PFSK-1 (cell line): Measurements from ENCODE around the gene EME2.
A peak's percentile ranks its signal among the peaks of the same experiment; 100 is the strongest.

Experiments
- FOXP2 ChIP-seq: optimal IDR thresholded peaks from 2 replicates; pipeline ENCODE3; 2011; ENCODE audit warnings: borderline replicate concordance, control low read depth, inconsistent platforms; ENCODE audit not compliant: insufficient read depth; ENCODE audit errors: extremely low read length, extremely low read depth
- POLR2AphosphoS5 ChIP-seq: IDR thresholded peaks from 2 replicates; pipeline ENCODE4 v1.6.1; 2012; ENCODE audit warnings: low read depth, mild to moderate bottlenecking, control low read depth, low read length, moderate library complexity
- SIN3A ChIP-seq: IDR thresholded peaks from 2 replicates; pipeline ENCODE4 v1.6.1; 2012; ENCODE audit warnings: mild to moderate bottlenecking, low read length, moderate library complexity, borderline replicate concordance; ENCODE audit not compliant: insufficient read depth
- TAF1 ChIP-seq: IDR thresholded peaks from 2 replicates; pipeline ENCODE4 v1.6.1; 2012; ENCODE audit warnings: low read length, control low read depth, borderline replicate concordance; ENCODE audit not compliant: insufficient read depth
- TF ChIP-seq, protein P1 (sequence below), 2 experiments: IDR thresholded peaks; 2 replicates each; pipeline versions ENCODE4 v1.6.1 to v1.8.0; 2011 to 2012; ENCODE audit warnings: low read depth in 2 of 2, low read length in 2 of 2, control low read depth in 1 of 2, inconsistent platforms in 1 of 2, mild to moderate bottlenecking in 1 of 2, moderate library complexity in 1 of 2; ENCODE audit not compliant: insufficient read depth in 1 of 2

EME2 gene

DNA sequence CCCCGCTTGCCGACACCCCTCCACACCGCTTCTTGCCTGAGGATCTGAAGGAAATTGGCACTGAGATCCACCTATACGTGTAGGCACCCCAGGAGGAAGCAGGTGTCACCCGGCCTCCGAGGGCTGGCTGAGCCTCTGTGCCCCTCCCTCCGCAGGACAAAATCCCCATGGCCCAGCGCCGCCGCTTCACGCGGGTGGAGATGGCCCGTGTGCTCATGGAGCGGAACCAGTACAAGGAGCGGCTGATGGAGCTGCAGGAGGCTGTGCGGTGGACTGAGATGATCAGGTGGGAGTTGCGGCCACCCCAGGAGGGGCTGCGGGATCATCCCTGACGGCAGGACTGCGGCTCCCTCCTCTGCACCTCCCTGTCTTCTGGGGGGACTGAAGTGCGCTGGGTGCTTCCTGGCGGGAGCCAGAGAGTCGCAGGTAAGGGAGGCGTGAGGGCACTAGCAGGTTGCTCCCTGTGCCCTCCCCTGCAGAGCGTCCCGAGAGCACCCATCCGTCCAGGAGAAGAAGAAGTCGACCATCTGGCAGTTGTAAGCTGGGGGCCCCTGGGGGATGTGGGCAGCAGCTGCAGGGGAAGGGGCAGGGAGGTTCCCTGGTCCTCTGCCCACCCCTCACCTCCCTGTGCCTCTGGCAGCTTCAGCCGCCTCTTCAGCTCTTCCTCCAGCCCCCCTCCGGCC is 10.3 kb upstream of the EME2 start:
- TF ChIP-seq FOXP2 (no peak), TAF1 (no peak), POLR2AphosphoS5 (no peak; the same call in 1 of the 2 replicates)
- TF ChIP-seq, protein P1, sequence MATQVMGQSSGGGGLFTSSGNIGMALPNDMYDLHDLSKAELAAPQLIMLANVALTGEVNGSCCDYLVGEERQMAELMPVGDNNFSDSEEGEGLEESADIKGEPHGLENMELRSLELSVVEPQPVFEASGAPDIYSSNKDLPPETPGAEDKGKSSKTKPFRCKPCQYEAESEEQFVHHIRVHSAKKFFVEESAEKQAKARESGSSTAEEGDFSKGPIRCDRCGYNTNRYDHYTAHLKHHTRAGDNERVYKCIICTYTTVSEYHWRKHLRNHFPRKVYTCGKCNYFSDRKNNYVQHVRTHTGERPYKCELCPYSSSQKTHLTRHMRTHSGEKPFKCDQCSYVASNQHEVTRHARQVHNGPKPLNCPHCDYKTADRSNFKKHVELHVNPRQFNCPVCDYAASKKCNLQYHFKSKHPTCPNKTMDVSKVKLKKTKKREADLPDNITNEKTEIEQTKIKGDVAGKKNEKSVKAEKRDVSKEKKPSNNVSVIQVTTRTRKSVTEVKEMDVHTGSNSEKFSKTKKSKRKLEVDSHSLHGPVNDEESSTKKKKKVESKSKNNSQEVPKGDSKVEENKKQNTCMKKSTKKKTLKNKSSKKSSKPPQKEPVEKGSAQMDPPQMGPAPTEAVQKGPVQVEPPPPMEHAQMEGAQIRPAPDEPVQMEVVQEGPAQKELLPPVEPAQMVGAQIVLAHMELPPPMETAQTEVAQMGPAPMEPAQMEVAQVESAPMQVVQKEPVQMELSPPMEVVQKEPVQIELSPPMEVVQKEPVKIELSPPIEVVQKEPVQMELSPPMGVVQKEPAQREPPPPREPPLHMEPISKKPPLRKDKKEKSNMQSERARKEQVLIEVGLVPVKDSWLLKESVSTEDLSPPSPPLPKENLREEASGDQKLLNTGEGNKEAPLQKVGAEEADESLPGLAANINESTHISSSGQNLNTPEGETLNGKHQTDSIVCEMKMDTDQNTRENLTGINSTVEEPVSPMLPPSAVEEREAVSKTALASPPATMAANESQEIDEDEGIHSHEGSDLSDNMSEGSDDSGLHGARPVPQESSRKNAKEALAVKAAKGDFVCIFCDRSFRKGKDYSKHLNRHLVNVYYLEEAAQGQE (IDR thresholded peaks at IDR 0.05; ENCODE audit: insufficient read depth in 1 of 2, low read depth in 2 of 2, low read length in 2 of 2), result no peak

DNA sequence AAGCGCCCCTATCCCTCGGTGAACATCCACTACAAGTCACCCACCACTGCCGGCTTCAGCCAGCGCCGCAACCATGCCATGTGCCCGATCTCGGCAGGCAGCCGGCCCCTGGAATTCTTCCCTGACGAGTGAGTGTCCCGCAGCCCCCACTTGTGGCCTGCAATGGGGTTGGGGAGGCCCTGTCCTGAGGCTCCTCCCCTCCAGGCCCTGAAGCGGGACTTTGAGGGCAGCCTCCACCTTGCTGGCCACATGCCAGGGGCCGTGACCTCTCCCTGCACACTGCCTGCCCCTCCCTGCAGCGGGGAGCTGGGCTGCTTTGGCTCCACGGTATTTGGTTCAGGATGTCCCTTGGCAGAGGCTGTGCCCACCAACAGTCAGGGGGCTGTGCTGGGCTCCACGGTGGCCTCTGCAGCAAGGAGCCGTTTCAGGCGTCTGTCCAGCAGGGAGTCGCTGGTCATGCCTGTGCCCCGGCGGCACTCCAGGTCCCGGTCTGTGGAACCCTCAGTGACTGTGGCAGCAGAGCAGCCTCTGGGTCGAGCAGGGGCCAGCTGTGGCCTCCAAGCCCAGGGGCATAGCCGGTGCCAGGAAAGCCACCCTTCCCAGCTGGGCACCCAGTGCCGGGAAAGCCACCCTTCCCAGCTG is 9.6 kb upstream of the EME2 start:
- TF ChIP-seq, protein P1 (IDR thresholded peaks at IDR 0.05; ENCODE audit: insufficient read depth in 1 of 2, low read depth in 2 of 2, low read length in 2 of 2), result no peak
- TF ChIP-seq POLR2AphosphoS5 (no peak; the same call in 1 of the 2 replicates), SIN3A (no peak), TAF1 (0 out of 2 replicates have a peak, but pooled peaks have one; percentile 33), FOXP2 (no peak)

DNA sequence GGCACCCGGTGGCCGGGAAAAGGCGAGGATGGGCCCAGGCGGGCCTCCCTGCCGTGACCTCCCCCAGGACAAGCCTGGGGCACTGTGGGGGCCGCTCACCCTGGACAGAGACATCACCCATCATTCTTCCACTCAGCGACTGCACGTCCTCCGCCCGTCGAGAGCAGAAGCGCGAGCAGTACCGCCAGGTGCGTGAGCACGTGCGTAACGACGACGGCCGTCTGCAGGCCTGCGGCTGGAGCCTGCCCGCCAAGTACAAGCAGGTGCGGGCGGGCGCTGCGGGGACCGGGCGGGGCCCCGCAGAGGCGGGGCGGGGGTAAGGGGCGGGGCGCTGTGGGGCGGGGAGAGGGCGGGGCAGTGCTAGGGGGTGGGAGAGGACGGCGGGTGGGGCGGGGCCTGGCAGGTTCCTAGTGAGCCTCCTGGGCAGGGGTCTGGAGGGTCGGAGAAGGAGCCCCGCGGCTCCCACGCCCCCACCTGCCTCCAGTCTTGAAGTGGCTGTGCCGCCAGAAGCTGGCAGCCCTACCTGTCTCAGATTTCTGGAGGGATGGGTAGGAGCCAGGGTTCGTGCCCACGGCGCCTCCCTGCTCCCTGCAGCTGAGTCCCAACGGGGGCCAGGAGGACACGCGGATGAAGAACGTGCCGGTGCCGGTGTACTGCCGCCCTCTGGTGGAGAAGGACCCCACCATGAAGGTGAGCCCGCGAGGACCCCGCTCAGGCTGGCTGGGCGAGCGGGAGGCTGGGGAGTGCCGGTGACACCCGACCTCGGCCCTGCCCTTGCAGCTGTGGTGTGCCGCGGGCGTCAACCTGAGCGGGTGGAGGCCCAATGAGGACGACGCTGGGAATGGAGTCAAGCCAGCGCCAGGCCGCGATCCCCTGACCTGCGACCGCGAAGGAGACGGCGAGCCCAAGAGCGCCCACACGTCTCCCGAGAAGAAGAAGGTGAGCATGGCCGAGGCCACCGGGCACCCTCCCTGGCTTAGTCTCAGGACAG is 8.8 kb upstream of the EME2 start:
- no peak for TF ChIP-seq FOXP2
- no peak; the same call in none of the 2 replicates for TF ChIP-seq POLR2AphosphoS5
- TF ChIP-seq SIN3A, result no peak
- TF ChIP-seq TAF1, result no peak
- TF ChIP-seq, protein P1 (IDR thresholded peaks at IDR 0.05; ENCODE audit: insufficient read depth in 1 of 2, low read depth in 2 of 2, low read length in 2 of 2), result no peak

DNA sequence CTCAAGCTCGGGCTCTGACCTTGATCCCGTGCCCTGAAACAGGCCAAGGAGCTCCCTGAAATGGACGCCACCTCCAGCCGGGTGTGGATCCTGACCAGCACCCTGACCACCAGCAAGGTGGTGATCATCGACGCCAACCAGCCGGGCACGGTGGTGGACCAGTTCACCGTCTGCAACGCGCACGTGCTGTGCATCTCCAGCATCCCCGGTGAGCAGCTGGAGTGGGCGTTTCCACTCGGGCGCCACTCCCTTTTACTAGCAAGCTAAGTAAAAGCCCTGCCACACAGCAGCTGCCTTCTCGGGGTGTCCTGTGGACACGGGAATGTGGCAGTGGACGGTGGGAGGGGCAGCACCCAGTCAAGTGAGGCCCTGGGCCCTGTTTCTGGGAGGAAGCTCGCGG is 7.6 kb upstream of the EME2 start:
- TF ChIP-seq TAF1 (no peak), POLR2AphosphoS5 (no peak), SIN3A (no peak), FOXP2 (no peak)
- TF ChIP-seq, protein P1 (IDR thresholded peaks at IDR 0.05; ENCODE audit: insufficient read depth in 1 of 2, low read depth in 2 of 2, low read length in 2 of 2), result no peak
